Cortex of kidney (tissue), 1 donor: ENCODE results near the gene LRP1-AS.

Experiments used
- DNase-seq: peaks from one replicate; lab custom pipeline; 2025; lab: John Stamatoyannopoulos, UW

LRP1-AS gene

GRCh38 chr12:57119294-57120085, 27.9 kb downstream of the LRP1-AS start:
- DNase-seq, result no peak

GRCh38 chr12:57118711-57119271, 28.6 kb downstream of the LRP1-AS start:
- no peak for DNase-seq

- DNase-seq, result no peak
These were observed 30.7 kb downstream of the LRP1-AS start for GRCh38 chr12:57116580-57117281.

GRCh38 chr12:57112492-57113294, 34.7 kb downstream of the LRP1-AS start:
- no peak for DNase-seq

- DNase-seq, result no peak
These were observed 36.2 kb downstream of the LRP1-AS start, which contains the start of gene STAT6 for GRCh38 chr12:57111031-57111734. Gene STAT6, minus strand, starts transcription at chr12:57111362. Its CDS starts 3,084 bp downstream, at chr12:57108278.

- DNase-seq, result no peak
These were observed 37.1 kb downstream of the LRP1-AS start for GRCh38 chr12:57110104-57111030.

- DNase-seq, result no peak
These were observed 38.0 kb downstream of the LRP1-AS start for GRCh38 chr12:57109207-57110103.

GRCh38 chr12:57107456-57108155, 39.8 kb downstream of the LRP1-AS start:
- no peak for DNase-seq

- no peak for DNase-seq
These were observed 41.3 kb downstream of the LRP1-AS start for GRCh38 chr12:57106021-57106708.

- no peak for DNase-seq
These were observed 42.2 kb downstream of the LRP1-AS start for GRCh38 chr12:57105011-57105753.

GRCh38 chr12:57104292-57104910, 43.0 kb downstream of the LRP1-AS start:
- DNase-seq, result no peak

- DNase-seq, result no peak
These were observed 43.6 kb downstream of the LRP1-AS start for GRCh38 chr12:57103856-57104255.

- DNase-seq, result no peak
These were observed 45.3 kb downstream of the LRP1-AS start for GRCh38 chr12:57101892-57102695.

GRCh38 chr12:57099766-57100165, 47.7 kb downstream of the LRP1-AS start:
- no peak for DNase-seq

GRCh38 chr12:57099047-57099714, 48.2 kb downstream of the LRP1-AS start:
- no peak for DNase-seq
